ENCODE measurements around the gene MBD2.

DNA sequence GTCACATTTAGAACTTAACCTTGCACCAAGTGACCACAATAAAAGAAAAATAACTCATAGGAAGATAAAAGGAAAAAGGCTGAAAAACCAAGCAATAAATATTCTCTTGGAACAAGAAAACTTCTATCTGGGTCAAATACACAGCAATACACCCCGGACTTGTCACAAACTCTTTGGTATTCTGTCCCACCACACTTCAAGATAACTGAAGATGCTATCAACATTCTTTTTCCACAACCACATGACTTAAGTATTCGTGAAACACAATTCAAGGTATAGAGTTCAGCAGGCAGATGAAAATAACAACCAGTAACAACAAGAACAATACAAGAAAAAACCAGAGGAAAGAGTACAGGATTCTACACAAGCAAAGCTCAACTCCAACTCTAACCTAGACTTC is 18.0 kb downstream of the MBD2 start:
- TF ChIP-seq, protein P1, sequence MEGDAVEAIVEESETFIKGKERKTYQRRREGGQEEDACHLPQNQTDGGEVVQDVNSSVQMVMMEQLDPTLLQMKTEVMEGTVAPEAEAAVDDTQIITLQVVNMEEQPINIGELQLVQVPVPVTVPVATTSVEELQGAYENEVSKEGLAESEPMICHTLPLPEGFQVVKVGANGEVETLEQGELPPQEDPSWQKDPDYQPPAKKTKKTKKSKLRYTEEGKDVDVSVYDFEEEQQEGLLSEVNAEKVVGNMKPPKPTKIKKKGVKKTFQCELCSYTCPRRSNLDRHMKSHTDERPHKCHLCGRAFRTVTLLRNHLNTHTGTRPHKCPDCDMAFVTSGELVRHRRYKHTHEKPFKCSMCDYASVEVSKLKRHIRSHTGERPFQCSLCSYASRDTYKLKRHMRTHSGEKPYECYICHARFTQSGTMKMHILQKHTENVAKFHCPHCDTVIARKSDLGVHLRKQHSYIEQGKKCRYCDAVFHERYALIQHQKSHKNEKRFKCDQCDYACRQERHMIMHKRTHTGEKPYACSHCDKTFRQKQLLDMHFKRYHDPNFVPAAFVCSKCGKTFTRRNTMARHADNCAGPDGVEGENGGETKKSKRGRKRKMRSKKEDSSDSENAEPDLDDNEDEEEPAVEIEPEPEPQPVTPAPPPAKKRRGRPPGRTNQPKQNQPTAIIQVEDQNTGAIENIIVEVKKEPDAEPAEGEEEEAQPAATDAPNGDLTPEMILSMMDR (conservative IDR thresholded peaks at IDR 0.05) = no peak
- no peak for TF ChIP-seq ZFX (IDR thresholded peaks at IDR 0.05)
